GM12878 (cell line): Measurements from ENCODE around the gene TMC8. TPM values are rescaled to one million over a fixed set of nuclear protein-coding genes. Genes with fewer than 3 reads are reported as not detected.

Source experiments
- BHLHE40 ChIP-seq, 2 experiments: fragments of 450-650 bp in 1 of 2; IDR thresholded peaks; 2 replicates each; pipeline ENCODE4 v1.6.1; 2011 to 2017; ENCODE audit warnings: low read depth in 2 of 2, borderline replicate concordance in 1 of 2, improper control_type of control experiment in 1 of 2, low read length in 1 of 2, mild to moderate bottlenecking in 1 of 2
- BRCA1 ChIP-seq: IDR thresholded peaks from 2 replicates; pipeline ENCODE4 v1.6.1; 2011; ENCODE audit warnings: low read depth, low read length, improper control_type of control experiment
- CBX3 ChIP-seq: fragments of 200-600 bp; sonication (generic); IDR thresholded peaks from 2 replicates; pipeline ENCODE4 v1.6.1; 2016; ENCODE audit warnings: low read depth, borderline replicate concordance
- EP300 ChIP-seq, 2 experiments: fragments of 150-350 bp in 1 of 2; IDR thresholded peaks; 2 replicates each; pipeline ENCODE4 v1.6.1; 2011 to 2012; ENCODE audit warnings: low read depth in 2 of 2, low read length in 2 of 2, borderline replicate concordance in 1 of 2, improper control_type of control experiment in 1 of 2, inconsistent platforms in 1 of 2; ENCODE audit not compliant: control insufficient read depth in 1 of 2
- IKZF1 ChIP-seq: fragments of 450-650 bp; conservative IDR thresholded peaks from 2 replicates; pipeline ENCODE4 v1.6.1; 2017; ENCODE audit warnings: antibody characterized with exemption, mild to moderate bottlenecking
- JUNB ChIP-seq: IDR thresholded peaks from 2 replicates; pipeline ENCODE4 v1.6.1; 2016; ENCODE audit warnings: antibody characterized with exemption, mild to moderate bottlenecking
- LARP7 ChIP-seq: fragments of 450-650 bp; IDR thresholded peaks from 2 replicates; pipeline ENCODE4 v1.6.1; 2017; ENCODE audit warnings: mild to moderate bottlenecking
- NBN ChIP-seq: fragments of 450-650 bp; IDR thresholded peaks from 2 replicates; pipeline ENCODE4 v1.6.1; 2016
- NR2F1 ChIP-seq: fragments of 450-650 bp; conservative IDR thresholded peaks from 2 replicates; pipeline ENCODE4 v1.6.1; 2017; ENCODE audit warnings: mild to moderate bottlenecking
- NRF1 ChIP-seq: conservative IDR thresholded peaks from 2 replicates; pipeline ENCODE4 v1.6.1; 2011; ENCODE audit warnings: mild to moderate bottlenecking, low read depth, low read length, improper control_type of control experiment
- PRDM15 ChIP-seq: fragments of 450-650 bp; formaldehyde crosslinking; IDR thresholded peaks from 2 replicates; pipeline ENCODE4 v1.4.0; 2020; ENCODE audit warnings: mild to moderate bottlenecking, moderate library complexity
- RAD51 ChIP-seq: fragments of 450-650 bp; IDR thresholded peaks from 2 replicates; pipeline ENCODE4 v1.6.1; 2016; ENCODE audit warnings: moderate library complexity, mild to moderate bottlenecking, inconsistent platforms
- STAT3 ChIP-seq: IDR thresholded peaks from 2 replicates; pipeline ENCODE4 v1.6.1; 2011; ENCODE audit warnings: low read depth, low read length, improper control_type of control experiment
- YBX1 ChIP-seq: fragments of 450-650 bp; IDR thresholded peaks from 2 replicates; pipeline ENCODE4 v1.6.1; 2016; ENCODE audit warnings: antibody characterized with exemption
- ZBTB33 ChIP-seq: fragments of 450-650 bp; IDR thresholded peaks from 2 replicates; pipeline ENCODE4 v1.6.1; 2017; ENCODE audit warnings: mild to moderate bottlenecking
- ZNF217 ChIP-seq: fragments of 450-650 bp; IDR thresholded peaks from 2 replicates; pipeline ENCODE4 v1.6.1; 2017; ENCODE audit warnings: antibody characterized with exemption, mild to moderate bottlenecking
- polyA plus RNA-seq, 11 experiments: library from polyadenylated mRNA; depleted of rRNA in 4 of 11; unstranded in 6 of 11; stranded (reverse) in 5 of 11; fragments of >200 nt; fragmentation: Nextera tagmentation in 4 of 11; fragmentation: Illumina TruSeq in 1 of 11; extraction: Ambion mirVana in 4 of 11; extraction: Trizol in 1 of 11; gene quantifications; 1 replicate in 1 of 11; 2 replicates in 10 of 11; pipeline versions ENCODE4 v1.2.1 to v1.2.3, GENCODE V29; 2011 to 2016; ENCODE audit warnings: inconsistent platforms in 2 of 11, missing spikeins in 2 of 11, low read depth in 1 of 11
- total RNA-seq, 4 experiments: library from RNA; depleted of rRNA in 3 of 4; stranded (reverse); fragments of >200 nt in 3 of 4; fragmentation: Illumina TruSeq in 1 of 4; extraction: Trizol in 1 of 4; gene quantifications; 2 replicates each; pipeline versions ENCODE4 v1.2.1 to v1.2.3, GENCODE V29; 2013 to 2021
- TF ChIP-seq, protein P1 (sequence below): fragments of 450-650 bp; IDR thresholded peaks from 2 replicates; pipeline ENCODE4 v1.6.1; 2017; ENCODE audit warnings: mild to moderate bottlenecking, moderate library complexity
- TF ChIP-seq, protein P2 (sequence below): fragments of 450-650 bp; IDR thresholded peaks from 2 replicates; pipeline ENCODE4 v1.6.1; 2017; ENCODE audit warnings: antibody characterized with exemption, mild to moderate bottlenecking, moderate library complexity

Gene TMC8
- total and polyA plus RNA-seq, 10 of the 15 experiments (the other 5 are each of a cell fraction or from before 2014, with no cell fraction given): 2.7 to 128 (median 40.0) TPM

GRCh38 chr17:78144147-78144719 is 13.7 kb downstream of the TMC8 start (continued):
- TF ChIP-seq, protein P1, sequence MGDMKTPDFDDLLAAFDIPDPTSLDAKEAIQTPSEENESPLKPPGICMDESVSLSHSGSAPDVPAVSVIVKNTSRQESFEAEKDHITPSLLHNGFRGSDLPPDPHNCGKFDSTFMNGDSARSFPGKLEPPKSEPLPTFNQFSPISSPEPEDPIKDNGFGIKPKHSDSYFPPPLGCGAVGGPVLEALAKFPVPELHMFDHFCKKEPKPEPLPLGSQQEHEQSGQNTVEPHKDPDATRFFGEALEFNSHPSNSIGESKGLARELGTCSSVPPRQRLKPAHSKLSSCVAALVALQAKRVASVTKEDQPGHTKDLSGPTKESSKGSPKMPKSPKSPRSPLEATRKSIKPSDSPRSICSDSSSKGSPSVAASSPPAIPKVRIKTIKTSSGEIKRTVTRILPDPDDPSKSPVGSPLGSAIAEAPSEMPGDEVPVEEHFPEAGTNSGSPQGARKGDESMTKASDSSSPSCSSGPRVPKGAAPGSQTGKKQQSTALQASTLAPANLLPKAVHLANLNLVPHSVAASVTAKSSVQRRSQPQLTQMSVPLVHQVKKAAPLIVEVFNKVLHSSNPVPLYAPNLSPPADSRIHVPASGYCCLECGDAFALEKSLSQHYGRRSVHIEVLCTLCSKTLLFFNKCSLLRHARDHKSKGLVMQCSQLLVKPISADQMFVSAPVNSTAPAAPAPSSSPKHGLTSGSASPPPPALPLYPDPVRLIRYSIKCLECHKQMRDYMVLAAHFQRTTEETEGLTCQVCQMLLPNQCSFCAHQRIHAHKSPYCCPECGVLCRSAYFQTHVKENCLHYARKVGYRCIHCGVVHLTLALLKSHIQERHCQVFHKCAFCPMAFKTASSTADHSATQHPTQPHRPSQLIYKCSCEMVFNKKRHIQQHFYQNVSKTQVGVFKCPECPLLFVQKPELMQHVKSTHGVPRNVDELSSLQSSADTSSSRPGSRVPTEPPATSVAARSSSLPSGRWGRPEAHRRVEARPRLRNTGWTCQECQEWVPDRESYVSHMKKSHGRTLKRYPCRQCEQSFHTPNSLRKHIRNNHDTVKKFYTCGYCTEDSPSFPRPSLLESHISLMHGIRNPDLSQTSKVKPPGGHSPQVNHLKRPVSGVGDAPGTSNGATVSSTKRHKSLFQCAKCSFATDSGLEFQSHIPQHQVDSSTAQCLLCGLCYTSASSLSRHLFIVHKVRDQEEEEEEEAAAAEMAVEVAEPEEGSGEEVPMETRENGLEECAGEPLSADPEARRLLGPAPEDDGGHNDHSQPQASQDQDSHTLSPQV: 0 out of 2 replicates have a peak, but pooled peaks have one; percentile 18
- no peak for TF ChIP-seq BRCA1
- TF ChIP-seq STAT3: no peak
- peak; percentile 94 for TF ChIP-seq NR2F1
- TF ChIP-seq EP300 (IDR thresholded peaks at IDR 0.05; ENCODE audit: borderline replicate concordance in 1 of 2, control insufficient read depth in 1 of 2, low read depth in 2 of 2, low read length in 2 of 2): no peak
- TF ChIP-seq IKZF1: peak; percentile 89
- no peak for TF ChIP-seq YBX1
- TF ChIP-seq LARP7: no peak
- TF ChIP-seq CBX3: no peak
- TF ChIP-seq, protein P2, sequence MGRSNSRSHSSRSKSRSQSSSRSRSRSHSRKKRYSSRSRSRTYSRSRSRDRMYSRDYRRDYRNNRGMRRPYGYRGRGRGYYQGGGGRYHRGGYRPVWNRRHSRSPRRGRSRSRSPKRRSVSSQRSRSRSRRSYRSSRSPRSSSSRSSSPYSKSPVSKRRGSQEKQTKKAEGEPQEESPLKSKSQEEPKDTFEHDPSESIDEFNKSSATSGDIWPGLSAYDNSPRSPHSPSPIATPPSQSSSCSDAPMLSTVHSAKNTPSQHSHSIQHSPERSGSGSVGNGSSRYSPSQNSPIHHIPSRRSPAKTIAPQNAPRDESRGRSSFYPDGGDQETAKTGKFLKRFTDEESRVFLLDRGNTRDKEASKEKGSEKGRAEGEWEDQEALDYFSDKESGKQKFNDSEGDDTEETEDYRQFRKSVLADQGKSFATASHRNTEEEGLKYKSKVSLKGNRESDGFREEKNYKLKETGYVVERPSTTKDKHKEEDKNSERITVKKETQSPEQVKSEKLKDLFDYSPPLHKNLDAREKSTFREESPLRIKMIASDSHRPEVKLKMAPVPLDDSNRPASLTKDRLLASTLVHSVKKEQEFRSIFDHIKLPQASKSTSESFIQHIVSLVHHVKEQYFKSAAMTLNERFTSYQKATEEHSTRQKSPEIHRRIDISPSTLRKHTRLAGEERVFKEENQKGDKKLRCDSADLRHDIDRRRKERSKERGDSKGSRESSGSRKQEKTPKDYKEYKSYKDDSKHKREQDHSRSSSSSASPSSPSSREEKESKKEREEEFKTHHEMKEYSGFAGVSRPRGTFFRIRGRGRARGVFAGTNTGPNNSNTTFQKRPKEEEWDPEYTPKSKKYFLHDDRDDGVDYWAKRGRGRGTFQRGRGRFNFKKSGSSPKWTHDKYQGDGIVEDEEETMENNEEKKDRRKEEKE: no peak
- no peak for TF ChIP-seq ZNF217
- no peak for TF ChIP-seq ZBTB33
- no peak for TF ChIP-seq PRDM15
- TF ChIP-seq NBN: no peak; the same call in 1 of the 2 replicates
- peak; percentile 11 to 35; a peak in 1 of 4 replicates for TF ChIP-seq BHLHE40 (IDR thresholded peaks at IDR 0.05; ENCODE audit: borderline replicate concordance in 1 of 2, low read depth in 2 of 2, low read length in 1 of 2)
- TF ChIP-seq JUNB: no peak
- no peak for TF ChIP-seq RAD51
- TF ChIP-seq NRF1: no peak
